NCI-H187 (cell line): ENCODE measurements around the gene EHMT1.
"Not testable (repeated sequence)": the region's sequence is repeated elsewhere in the genome, so short reads cannot be mapped to it uniquely, and the experiment has no call there.

ENCODE experiments used
- DNase-seq, 2 experiments: peaks; one replicate each; lab custom pipeline; 2025; lab: John Stamatoyannopoulos, UW

The EHMT1 gene

GRCh38 chr9:137759649-137760321 is 141.0 kb downstream of the EHMT1 start:
- DNase-seq, result no peak

- no peak for DNase-seq
These were observed 141.6 kb downstream of the EHMT1 start for GRCh38 chr9:137760426-137760825.

- no peak for DNase-seq
These were observed 142.2 kb downstream of the EHMT1 start for GRCh38 chr9:137761032-137761431.

- no peak for DNase-seq
These were observed 143.0 kb downstream of the EHMT1 start for GRCh38 chr9:137761793-137762192.

- no peak for DNase-seq
These were observed 143.7 kb downstream of the EHMT1 start for GRCh38 chr9:137762414-137763061.

GRCh38 chr9:137763271-137763955 is 144.6 kb downstream of the EHMT1 start:
- DNase-seq, result no peak

GRCh38 chr9:137764171-137764671 is 145.4 kb downstream of the EHMT1 start:
- DNase-seq, result no peak

GRCh38 chr9:137764981-137765380 is 146.2 kb downstream of the EHMT1 start:
- no peak for DNase-seq

GRCh38 chr9:137765536-137765935 is 146.7 kb downstream of the EHMT1 start:
- DNase-seq, result no peak

GRCh38 chr9:137771580-137771979 is 152.8 kb downstream of the EHMT1 start:
- DNase-seq, result no peak

- no peak for DNase-seq
These were observed 153.6 kb downstream of the EHMT1 start for GRCh38 chr9:137772281-137772873.

- DNase-seq, result no peak
These were observed 156.1 kb downstream of the EHMT1 start for GRCh38 chr9:137774775-137775386.

GRCh38 chr9:137776306-137776995 is 157.6 kb downstream of the EHMT1 start:
- DNase-seq, result no peak

GRCh38 chr9:137777761-137778160 is 159.0 kb downstream of the EHMT1 start:
- no peak for DNase-seq

- DNase-seq, result no peak
These were observed 159.5 kb downstream of the EHMT1 start for GRCh38 chr9:137778336-137778735.

GRCh38 chr9:137778914-137779313 is 160.1 kb downstream of the EHMT1 start:
- DNase-seq, result no peak

GRCh38 chr9:137780031-137780430 is 161.2 kb downstream of the EHMT1 start:
- not testable (repeated sequence) for DNase-seq

GRCh38 chr9:137781906-137782585 is 163.2 kb downstream of the EHMT1 start:
- DNase-seq, result no peak

- no peak for DNase-seq
These were observed 164.7 kb downstream of the EHMT1 start for GRCh38 chr9:137783521-137783920.

- DNase-seq, result no peak
These were observed 165.2 kb downstream of the EHMT1 start for GRCh38 chr9:137784046-137784445.
